H1 (cell line): ENCODE measurements around the gene ITGA11. TPM values are rescaled to one million over a fixed set of nuclear protein-coding genes. Genes with fewer than 3 reads are reported as not detected.

Experiments
- CTCF ChIA-PET: fragments of 300-600 bp; sonication (Branson Sonifier 250); formaldehyde crosslinking; loops from one replicate; lab custom pipeline; 2021; ENCODE audit not compliant: partially characterized antibody; lab: Charles Lee
- POLR2A ChIA-PET: fragments of 300-600 bp; sonication (Branson Sonifier 250); formaldehyde crosslinking; loops from one replicate; lab custom pipeline; 2021; ENCODE audit warnings: inconsistent platforms; ENCODE audit not compliant: partially characterized antibody; lab: Charles Lee
- DNase-seq, 2 experiments: peaks; one replicate each; pipeline versions ENCODE4 v3.0.0 to v3.0.0-alpha.2; 2010 to 2022; ENCODE audit warnings: low spot score in 2 of 2, low read depth in 1 of 2, mixed read lengths in 1 of 2
- FAIRE-seq: peaks from 2 replicates; lab custom pipeline; 2011; peaks lifted over from hg19 to GRCh38; lab: Jason Lieb, UNC
- H2AFZ ChIP-seq: 2 replicates; pipeline ENCODE4 v1.8.1; 2012; ENCODE audit warnings: low read length, inconsistent platforms
- H2AK5ac ChIP-seq: 2 replicates; pipeline ENCODE4 v1.6.1; 2013; ENCODE audit warnings: low read depth, low read length
- H2BK120ac ChIP-seq: replicated peaks from 2 replicates; pipeline ENCODE3; 2013; ENCODE audit warnings: low read depth, low read length, inconsistent platforms
- H2BK12ac ChIP-seq: 2 replicates; pipeline ENCODE4 v1.6.1; 2013; ENCODE audit warnings: low read depth, low read length
- H2BK15ac ChIP-seq: 2 replicates; pipeline ENCODE4 v1.6.1; 2013; ENCODE audit warnings: low read length
- H2BK20ac ChIP-seq: 2 replicates; pipeline ENCODE4 v1.6.1; 2013; ENCODE audit warnings: low read length
- H2BK5ac ChIP-seq: 2 replicates; pipeline ENCODE4 v1.6.1; 2013; ENCODE audit warnings: low read depth, low read length
- H3K14ac ChIP-seq: 2 replicates; pipeline ENCODE4 v1.6.1; 2013; ENCODE audit warnings: inconsistent platforms; ENCODE audit not compliant: insufficient read length
- H3K18ac ChIP-seq: 2 replicates; pipeline ENCODE4 v1.6.1; 2013; ENCODE audit warnings: low read length; ENCODE audit errors: extremely low read depth
- H3K23ac ChIP-seq: 2 replicates; pipeline ENCODE4 v1.6.1; 2013; ENCODE audit warnings: inconsistent platforms; ENCODE audit not compliant: insufficient read length
- H3K23me2 ChIP-seq: 2 replicates; pipeline ENCODE4 v1.6.1; 2013; ENCODE audit warnings: low read depth, low read length
- H3K27ac ChIP-seq: 2 replicates; pipeline ENCODE4 v1.6.1; 2011; ENCODE audit warnings: low read depth, low read length, inconsistent platforms
- H3K27me3 ChIP-seq, 4 experiments: replicated peaks in 1 of 4; 1 replicate in 1 of 4; 2 replicates in 3 of 4; pipeline versions ENCODE4 v1.6.1 to v1.8.1; 2011 to 2013; ENCODE audit warnings: low read length in 3 of 4, mild to moderate bottlenecking in 3 of 4, inconsistent platforms in 2 of 4, mixed read lengths in 2 of 4, moderate library complexity in 1 of 4; ENCODE audit not compliant: control insufficient read depth in 3 of 4, insufficient read depth in 3 of 4; ENCODE audit errors: extremely low read depth in 1 of 4
- H3K36me3 ChIP-seq, 4 experiments: 2 replicates each; pipeline versions ENCODE4 v1.6.1 to v1.8.1; 2011 to 2013; ENCODE audit warnings: mild to moderate bottlenecking in 4 of 4, low read length in 3 of 4, moderate library complexity in 2 of 4, control low read depth in 1 of 4, inconsistent platforms in 1 of 4; ENCODE audit not compliant: insufficient read depth in 4 of 4, control insufficient read depth in 2 of 4
- H3K4ac ChIP-seq: replicated peaks from 2 replicates; pipeline ENCODE3; 2013; ENCODE audit warnings: low read length, low read depth, mixed read lengths, inconsistent platforms; ENCODE audit not compliant: insufficient read length
- H3K4me1 ChIP-seq, 4 experiments: replicated peaks in 1 of 4; 1 replicate in 1 of 4; 2 replicates in 3 of 4; pipeline versions ENCODE4 v1.6.1 to v1.8.1; 2011 to 2013; ENCODE audit warnings: low read length in 3 of 4, inconsistent platforms in 2 of 4, mixed read lengths in 1 of 4; ENCODE audit not compliant: insufficient read depth in 4 of 4, control insufficient read depth in 3 of 4
- H3K4me2 ChIP-seq, 2 experiments: 2 replicates each; pipeline versions ENCODE4 v1.6.1 to v1.8.1; 2011 to 2013; ENCODE audit warnings: low read depth in 2 of 2, low read length in 2 of 2, control low read depth in 1 of 2, inconsistent platforms in 1 of 2, mild to moderate bottlenecking in 1 of 2; ENCODE audit not compliant: insufficient read depth in 1 of 2
- H3K4me3 ChIP-seq, 4 experiments: fragments of 200-600, 300-600 bp in 1 of 4; sonication (generic), shearing (Covaris generic), sonication (Bioruptor Twin) in 1 of 4; 2 replicates each; pipeline versions ENCODE4 v1.5.1 to v1.8.1; 2011 to 2016; ENCODE audit warnings: low read length in 4 of 4, low read depth in 3 of 4, control low read depth in 2 of 4, inconsistent platforms in 2 of 4, mild to moderate bottlenecking in 2 of 4, mixed read lengths in 1 of 4, moderate library complexity in 1 of 4; ENCODE audit not compliant: insufficient read depth in 2 of 4; ENCODE audit errors: extremely low read depth in 1 of 4
- H3K56ac ChIP-seq: replicated peaks from 2 replicates; pipeline ENCODE3; 2013; ENCODE audit warnings: low read depth, mild to moderate bottlenecking, mixed read lengths, low read length, inconsistent platforms; ENCODE audit not compliant: insufficient read length
- H3K79me1 ChIP-seq: 2 replicates; pipeline ENCODE4 v1.6.1; 2013; ENCODE audit warnings: low read depth, low read length, control low read depth
- H3K79me2 ChIP-seq, 2 experiments: 2 replicates each; pipeline versions ENCODE4 v1.6.1 to v1.8.1; 2012 to 2013; ENCODE audit warnings: low read length in 2 of 2, mild to moderate bottlenecking in 2 of 2, inconsistent platforms in 1 of 2; ENCODE audit not compliant: insufficient read depth in 2 of 2, control insufficient read depth in 1 of 2
- H3K9ac ChIP-seq, 4 experiments: replicated peaks in 1 of 4; 1 replicate in 1 of 4; 2 replicates in 3 of 4; pipeline versions ENCODE4 v1.6.1 to v1.8.1; 2011 to 2013; ENCODE audit warnings: low read depth in 3 of 4, low read length in 3 of 4, control low read depth in 2 of 4, mild to moderate bottlenecking in 2 of 4, moderate library complexity in 2 of 4, inconsistent platforms in 1 of 4; ENCODE audit errors: extremely low read depth in 1 of 4
- H3K9me3 ChIP-seq, 2 experiments: 2 replicates each; pipeline versions ENCODE4 v1.6.1 to v1.8.1; 2012 to 2013; ENCODE audit warnings: mild to moderate bottlenecking in 2 of 2, moderate library complexity in 2 of 2, control low read depth in 1 of 2, inconsistent platforms in 1 of 2, low read depth in 1 of 2, low read length in 1 of 2, mixed read lengths in 1 of 2; ENCODE audit not compliant: insufficient read depth in 2 of 2
- H4K20me1 ChIP-seq, 2 experiments: replicated peaks in 1 of 2; 2 replicates each; pipeline versions ENCODE3 to v1.8.1; 2011 to 2013; ENCODE audit warnings: inconsistent platforms in 2 of 2, low read length in 2 of 2, mild to moderate bottlenecking in 1 of 2; ENCODE audit not compliant: insufficient read depth in 2 of 2, control insufficient read depth in 1 of 2
- H4K5ac ChIP-seq: 2 replicates; pipeline ENCODE4 v1.6.1; 2013; ENCODE audit warnings: low read length, low read depth, mixed read lengths, inconsistent platforms; ENCODE audit not compliant: insufficient read length
- H4K8ac ChIP-seq: 2 replicates; pipeline ENCODE4 v1.8.0; 2013; ENCODE audit warnings: mild to moderate bottlenecking, moderate library complexity, low read length, inconsistent platforms; ENCODE audit not compliant: insufficient read depth; ENCODE audit errors: extremely low read depth
- H4K91ac ChIP-seq: replicated peaks from 2 replicates; pipeline ENCODE3; 2013; ENCODE audit warnings: low read length, mixed read lengths, inconsistent platforms; ENCODE audit not compliant: insufficient read length
- ATF3 ChIP-seq: IDR thresholded peaks from 2 replicates; pipeline ENCODE4 v1.6.1; 2011; ENCODE audit warnings: low read depth, mild to moderate bottlenecking, low read length; ENCODE audit not compliant: insufficient read depth
- CHD2 ChIP-seq: IDR thresholded peaks from 2 replicates; pipeline ENCODE4 v1.6.1; 2012; ENCODE audit warnings: low read length, improper control_type of control experiment
- RAD21 ChIP-seq, 2 experiments: IDR thresholded peaks in 1 of 2; conservative IDR thresholded peaks in 1 of 2; 2 replicates each; pipeline ENCODE4 v1.6.1; 2011; ENCODE audit warnings: low read depth in 2 of 2, low read length in 2 of 2, improper control_type of control experiment in 1 of 2, inconsistent platforms in 1 of 2, mild to moderate bottlenecking in 1 of 2, moderate library complexity in 1 of 2
- RFX5 ChIP-seq: IDR thresholded peaks from 2 replicates; pipeline ENCODE4 v1.6.1; 2011; ENCODE audit warnings: low read depth, low read length, improper control_type of control experiment, borderline replicate concordance
- SIN3A ChIP-seq, 2 experiments: IDR thresholded peaks in 1 of 2; conservative IDR thresholded peaks in 1 of 2; 2 replicates each; pipeline ENCODE4 v1.6.1; 2011 to 2012; ENCODE audit warnings: low read length in 2 of 2, improper control_type of control experiment in 1 of 2, low read depth in 1 of 2, mild to moderate bottlenecking in 1 of 2
- SP4 ChIP-seq: IDR thresholded peaks from 2 replicates; pipeline ENCODE4 v1.6.1; 2012; ENCODE audit warnings: low read length, inconsistent platforms
- SRF ChIP-seq: IDR thresholded peaks from 2 replicates; pipeline ENCODE4 v1.6.1; 2011; ENCODE audit warnings: mild to moderate bottlenecking, low read depth, low read length, moderate library complexity
- TEAD4 ChIP-seq: IDR thresholded peaks from 2 replicates; pipeline ENCODE4 v1.6.1; 2012; ENCODE audit warnings: low read depth, low read length, inconsistent platforms, mixed read lengths
- USF2 ChIP-seq: IDR thresholded peaks from 2 replicates; pipeline ENCODE4 v1.6.1; 2011; ENCODE audit warnings: low read length, improper control_type of control experiment
- WGBS, 2 experiments: shearing (Covaris generic) in 1 of 2; methylation state at CpG; one replicate each; pipeline versions ENCODE4 v1.1.6 to v1.1.7; 2013 to 2015; ENCODE audit warnings: low lambda C conversion rate in 2 of 2, mixed read lengths in 2 of 2, inconsistent platforms in 1 of 2, low coverage in 1 of 2, missing lambda C conversion rate in 1 of 2; ENCODE audit not compliant: insufficient replicate concordance in 2 of 2, insufficient coverage in 1 of 2, insufficient read length in 1 of 2; ENCODE audit errors: extremely low coverage in 1 of 2, missing lambda C conversion rate in 1 of 2; 5-methylcytosine and 5-hydroxymethylcytosine counted together
- polyA plus RNA-seq, 7 experiments: library from polyadenylated mRNA; depleted of rRNA in 3 of 7; stranded (reverse) in 5 of 7; unstranded in 2 of 7; fragments of >200 nt in 5 of 7; fragments of 200-250 nt in 2 of 7; gene quantifications; 1 replicate in 5 of 7; 2 replicates in 1 of 7; 4 replicates in 1 of 7; pipeline versions ENCODE4 v1.2.1 to v1.2.3, GENCODE V29; 2011 to 2013; ENCODE audit warnings: missing spikeins in 2 of 7, mixed read lengths in 2 of 7
- total RNA-seq: library from RNA; stranded (reverse); fragmentation: NEBNext Ultra II Directional; extraction: Animal tissue kit (Norgen Biotek cat#: 25700); gene quantifications from 2 replicates; pipeline ENCODE4 v1.2.1, GENCODE V29; 2021

The ITGA11 gene
- total and polyA plus RNA-seq, 2 of the 8 experiments (the other 6 are each of a cell fraction or from before 2014, with no cell fraction given): 0.05 to 0.06 TPM

- Histone ChIP-seq H3K23ac (no peak overlapping the region), H3K79me1 (no peaks in the 10 kb centered on the region), H3K23me2 (no peaks in the 10 kb centered on the region), H2BK120ac (no peak overlapping the region), H3K4me2 (no peak overlapping the region), H3K4me3 (no peak overlapping the region), H2AK5ac (no peak overlapping the region), H3K79me2 (no peaks in the 10 kb centered on the region), H3K4ac (no peak overlapping the region), H4K91ac (no peak overlapping the region), H3K9me3 (no peaks in the 10 kb centered on the region), H3K27me3 (no peaks in the 10 kb centered on the region), H2AFZ (no peak overlapping the region), H3K4me1 (no peaks in the 10 kb centered on the region; a peak in 1 of 7 replicates), H3K56ac (no peak overlapping the region), H2BK12ac (no peak overlapping the region), H2BK5ac (no peak overlapping the region), H3K9ac (no peak overlapping the region), H3K27ac (no peak overlapping the region), H4K8ac (no peak overlapping the region), H4K20me1 (no peaks in the 10 kb centered on the region), H4K5ac (no peak overlapping the region), H3K36me3 (no peaks in the 10 kb centered on the region), H2BK20ac (no peak overlapping the region), H3K18ac (no peak overlapping the region), H2BK15ac (no peak overlapping the region), H3K14ac (no peak overlapping the region)
- POLR2A ChIA-PET: no interaction called here
- 85% methylated on average over 7 of the region's 7 CpGs; no CpG with 5 or more reads in 1 of the 2 experiments for WGBS, 2 experiments
- CTCF ChIA-PET: interaction anchor here (1.0 to 5.6 kb wide), 9 partner anchors 8 to 195 kb away, joined by 3 to 28 read pairs (median 7); no protein-coding TSS in a partner anchor
- DNase-seq: no peak
- FAIRE-seq: no peak
- no peak for TF ChIP-seq TEAD4
- no peak for TF ChIP-seq SIN3A (conservative IDR thresholded peaks at IDR 0.05 in 1 of 2, IDR thresholded peaks at IDR 0.05 in 1 of 2; ENCODE audit: low read depth in 1 of 2, low read length in 2 of 2)
- no peak for TF ChIP-seq RAD21 (IDR thresholded peaks at IDR 0.05 in 1 of 2, conservative IDR thresholded peaks at IDR 0.05 in 1 of 2; ENCODE audit: low read depth in 2 of 2, low read length in 2 of 2)
- TF ChIP-seq RFX5: no peak
- TF ChIP-seq SP4: no peak
- TF ChIP-seq CHD2: no peak
- TF ChIP-seq USF2: no peak
- TF ChIP-seq ATF3: no peak
- no peak for TF ChIP-seq SRF
These were observed 87.4 kb downstream of the ITGA11 start for GRCh38 chr15:68344600-68344999.
